Ascending aorta (tissue), 2 donors: ENCODE data around the gene DQX1. TPM values are rescaled to one million over a fixed set of nuclear protein-coding genes. Genes with fewer than 3 reads are reported as not detected.
A peak's percentile ranks its signal among the peaks of the same experiment; 100 is the strongest.

Experiments
- DNase-seq, 2 donors: peaks; one replicate each; pipeline ENCODE4 v3.0.0-alpha.2; 2019; ENCODE audit warnings: low spot score in 2 of 2
- H3K27ac ChIP-seq, 2 donors: fragments of 200-600 bp; sonication (generic); one replicate each; pipeline ENCODE4 v1.5.1; 2016 to 2017; ENCODE audit warnings: mild to moderate bottlenecking in 1 of 2
- H3K27me3 ChIP-seq: fragments of 200-600 bp; sonication (generic); one replicate; pipeline ENCODE4 v1.5.1; 2017
- H3K36me3 ChIP-seq, 2 donors: fragments of 200-600 bp; sonication (generic); one replicate each; pipeline ENCODE4 v1.5.1; 2016
- H3K4me1 ChIP-seq, 2 donors: fragments of 200-600 bp; sonication (generic); one replicate each; pipeline ENCODE4 v1.5.1; 2016 to 2017; ENCODE audit warnings: mild to moderate bottlenecking in 1 of 2
- H3K4me3 ChIP-seq, 2 donors: fragments of 200-600 bp; sonication (generic); one replicate each; pipeline ENCODE4 v1.5.1; 2016 to 2017; ENCODE audit warnings: mild to moderate bottlenecking in 1 of 2
- H3K9me3 ChIP-seq, 2 donors: fragments of 200-600 bp; sonication (generic); one replicate each; pipeline ENCODE4 v1.5.1; 2016
- CTCF ChIP-seq, 3 experiments: fragments of 200-600 bp in 2 of 3; fragments of 450-650 bp in 1 of 3; sonication (generic) in 2 of 3; IDR thresholded peaks; one replicate each; pipeline ENCODE4 v1.5.1; 2016 to 2019; ENCODE audit warnings: antibody characterized with exemption in 3 of 3, mild to moderate bottlenecking in 1 of 3, moderate library complexity in 1 of 3
- intact Hi-C: fragments of 100-400 bp; cut with DNase I; formaldehyde crosslinking; loops from one replicate; pipeline ENCODE4 v1.15.1; 2023
- total RNA-seq: library from RNA; depleted of rRNA; stranded (reverse); fragments of >200 nt; gene quantifications from one replicate; pipeline ENCODE4 v1.1.0, GENCODE V29; 2016

The DQX1 gene
- total RNA-seq, 1 donor from 2014 or later = not detected

GRCh38 chr2:74548285-74548899 lies 22.4 kb upstream of the DQX1 start:
- Histone ChIP-seq H3K4me3 (peak overlapping the region; percentile 53 to 70), H3K36me3 (no peaks in the 10 kb centered on the region), H3K9me3 (no peaks in the 10 kb centered on the region), H3K27ac (peak overlapping the region; percentile 59 to 71), H3K27me3 (no peaks in the 10 kb centered on the region), H3K4me1 (peaks cover 7 to 14% of the 10 kb centered on the region in 2 donors)
- TF ChIP-seq CTCF (IDR thresholded peaks at IDR 0.05) = no peak
- intact Hi-C loops = loop anchor here (2.0 kb wide), 1 partner anchor 20 kb away; no protein-coding TSS in a partner anchor
- peak in 1 of 2 donors; percentile 62 for DNase-seq

GRCh38 chr2:74546004-74546403 lies 20.0 kb upstream of the DQX1 start:
- H3K27me3 ChIP-seq = no peaks in the 10 kb centered on the region
- intact Hi-C loops = no loop called here
- H3K9me3 ChIP-seq = no peaks in the 10 kb centered on the region
- H3K4me3 ChIP-seq = no peak overlapping the region
- DNase-seq = no peak
- TF ChIP-seq CTCF (IDR thresholded peaks at IDR 0.05) = no peak
- H3K27ac ChIP-seq = no peak overlapping the region
- H3K4me1 ChIP-seq = peaks cover 6 to 7% of the 10 kb centered on the region in 2 donors
- H3K36me3 ChIP-seq = no peaks in the 10 kb centered on the region

- no peak for TF ChIP-seq CTCF (IDR thresholded peaks at IDR 0.05)
- Histone ChIP-seq H3K27me3 (no peaks in the 10 kb centered on the region), H3K9me3 (no peaks in the 10 kb centered on the region), H3K4me3 (no peak overlapping the region), H3K4me1 (peaks cover 5 to 6% of the 10 kb centered on the region in 2 donors), H3K36me3 (no peaks in the 10 kb centered on the region), H3K27ac (no peak overlapping the region)
- peak in 1 of 2 donors; percentile 25 for DNase-seq
- intact Hi-C loops = no loop called here
Measured at GRCh38 chr2:74544634-74545033, 18.6 kb upstream of the DQX1 start.

GRCh38 chr2:74542978-74543377 lies 16.9 kb upstream of the DQX1 start:
- no peak for DNase-seq
- H3K4me1 ChIP-seq = no peaks in the 10 kb centered on the region
- no peak overlapping the region for H3K4me3 ChIP-seq
- H3K27ac ChIP-seq = no peak overlapping the region
- no peaks in the 10 kb centered on the region for H3K27me3 ChIP-seq
- TF ChIP-seq CTCF (IDR thresholded peaks at IDR 0.05) = no peak
- H3K36me3 ChIP-seq = no peaks in the 10 kb centered on the region
- intact Hi-C loops = no loop called here
- H3K9me3 ChIP-seq = no peaks in the 10 kb centered on the region

- no peak for TF ChIP-seq CTCF (IDR thresholded peaks at IDR 0.05)
- no peak for DNase-seq
- intact Hi-C loops = no loop called here
- H3K4me1 ChIP-seq = no peaks in the 10 kb centered on the region
- no peaks in the 10 kb centered on the region for H3K9me3 ChIP-seq
- no peaks in the 10 kb centered on the region for H3K27me3 ChIP-seq
- H3K27ac ChIP-seq = peak overlapping the region in 1 of 2 donors; percentile 12
- no peaks in the 10 kb centered on the region for H3K36me3 ChIP-seq
- H3K4me3 ChIP-seq = no peak overlapping the region
Measured at GRCh38 chr2:74540291-74540690, 14.3 kb upstream of the DQX1 start.
